ENCODE results near the gene FNBP1. TPM values are rescaled to one million over a fixed set of nuclear protein-coding genes. Genes with fewer than 3 reads are reported as not detected.

FNBP1 gene
- total and polyA plus RNA-seq, 2 experiments from 2014 or later, result 26.6 to 28.8 TPM

GRCh38 chr9:129869585-129870501 lies 173.1 kb downstream of the FNBP1 start:
- Histone ChIP-seq H2AFZ (no peak overlapping the region), H3K9me2 (ENCODE audit: insufficient read depth) (no peaks in the 10 kb centered on the region), H3K4me2 (no peak overlapping the region), H3K4me1 (ENCODE audit: insufficient read depth) (no peaks in the 10 kb centered on the region), H3F3A (replicated peaks; ENCODE audit: low read depth) (no peaks in the 10 kb centered on the region), H3K27ac (ENCODE audit: low read depth) (no peak overlapping the region), H3K36me3 (ENCODE audit: insufficient read depth) (no peaks in the 10 kb centered on the region), H4K20me1 (replicated peaks; ENCODE audit: insufficient read depth) (no peaks in the 10 kb centered on the region), H3K79me2 (replicated peaks; ENCODE audit: insufficient read depth) (no peaks in the 10 kb centered on the region), H3K4me3 (no peak overlapping the region), H3K27me3 (ENCODE audit: insufficient read depth) (no peaks in the 10 kb centered on the region)
- no peaks in the 10 kb centered on the region for H3K9me3 Mint-ChIP-seq
- H3K4me3 Mint-ChIP-seq, result no peak overlapping the region
- H3K36me3 Mint-ChIP-seq (ENCODE audit: low read depth), result peaks cover 7% of the 10 kb centered on the region; the same call in 2 of the 3 replicates
- no peaks in the 10 kb centered on the region; the same call in 2 of the 3 replicates for H3K4me1 Mint-ChIP-seq
- H3K27me3 Mint-ChIP-seq (ENCODE audit: insufficient read depth, low read depth, poor library complexity), result peaks cover 18% of the 10 kb centered on the region
- DNase-seq (ENCODE audit: low spot score) (no peak), ATAC-seq (no peak)
- no peak overlapping the region for H3K27ac Mint-ChIP-seq
- no peak for TF ChIP-seq ZNF462 (CRISPR knock-in tag; IDR thresholded peaks at IDR 0.05)
- no peak for TF ChIP-seq REST (IDR thresholded peaks at IDR 0.05; ENCODE audit: unreplicated experiment)
- TF ChIP-seq CREB1 (CRISPR knock-in tag; IDR thresholded peaks at IDR 0.05; ENCODE audit: low read depth), result no peak
- no peak for TF ChIP-seq NANOG (IDR thresholded peaks at IDR 0.05; ENCODE audit: borderline replicate concordance)
- TF ChIP-seq ZNF331 (CRISPR knock-in tag; IDR thresholded peaks at IDR 0.05; ENCODE audit: low read depth), result no peak
